Putamen (tissue), 1 donor: Measurements from ENCODE around the gene MYL2.

Source experiments
- DNase-seq: peaks from one replicate; pipeline ENCODE4 v3.0.0-alpha.2; 2016; ENCODE audit warnings: low spot score

Gene MYL2

GRCh38 chr12:110930348-110931314, 10.3 kb upstream of the MYL2 start:
- DNase-seq = no peak

GRCh38 chr12:110929818-110930217, 9.4 kb upstream of the MYL2 start:
- no peak for DNase-seq

- DNase-seq = no peak
These were observed 8.3 kb upstream of the MYL2 start for GRCh38 chr12:110928700-110929099.

- DNase-seq = no peak
These were observed 7.2 kb upstream of the MYL2 start for GRCh38 chr12:110927546-110927945.

- DNase-seq = no peak
These were observed 3.4 kb upstream of the MYL2 start for GRCh38 chr12:110923692-110924334.

- no peak for DNase-seq
These were observed 2.8 kb upstream of the MYL2 start for GRCh38 chr12:110923192-110923591.

GRCh38 chr12:110922652-110923051, 2.3 kb upstream of the MYL2 start:
- DNase-seq = no peak

GRCh38 chr12:110921262-110921661, 883 bp upstream of the MYL2 start:
- DNase-seq = no peak

GRCh38 chr12:110919720-110920119, 659 bp downstream of the MYL2 start:
- no peak for DNase-seq

GRCh38 chr12:110917961-110918360, 2.4 kb downstream of the MYL2 start:
- no peak for DNase-seq

- DNase-seq = no peak
These were observed 2.9 kb downstream of the MYL2 start for GRCh38 chr12:110917467-110917866.

- no peak for DNase-seq
These were observed 4.0 kb downstream of the MYL2 start for GRCh38 chr12:110916295-110916875.

- no peak for DNase-seq
These were observed 7.0 kb downstream of the MYL2 start for GRCh38 chr12:110913119-110914056.

GRCh38 chr12:110912263-110912662, 8.1 kb downstream of the MYL2 start:
- no peak for DNase-seq

- DNase-seq = no peak
These were observed 11.8 kb downstream of the MYL2 start for GRCh38 chr12:110908377-110909152.

GRCh38 chr12:110907583-110907982, 12.8 kb downstream of the MYL2 start:
- no peak for DNase-seq

- no peak for DNase-seq
These were observed 13.4 kb downstream of the MYL2 start for GRCh38 chr12:110906985-110907384.

GRCh38 chr12:110906516-110906915, 13.9 kb downstream of the MYL2 start:
- no peak for DNase-seq

GRCh38 chr12:110906083-110906482, 14.3 kb downstream of the MYL2 start:
- DNase-seq = no peak

GRCh38 chr12:110903511-110903910, 16.9 kb downstream of the MYL2 start:
- DNase-seq = no peak

- DNase-seq = no peak
These were observed 19.0 kb downstream of the MYL2 start for GRCh38 chr12:110901401-110901800.
